Astrocyte (in vitro differentiated cells and primary cell): ENCODE results near the gene RBFA. TPM values are rescaled to one million over a fixed set of nuclear protein-coding genes. Genes with fewer than 3 reads are reported as not detected.

Source experiments
- DNase-seq: peaks from one replicate; pipeline ENCODE4 v3.0.0-alpha.2; 2010; ENCODE audit warnings: low read depth
- FAIRE-seq: peaks from 2 replicates; lab custom pipeline; 2011; peaks lifted over from hg19 to GRCh38; lab: Jason Lieb, UNC
- H2AFZ ChIP-seq: 2 replicates; pipeline ENCODE4 v1.6.0; 2012; ENCODE audit warnings: low read depth, low read length, inconsistent platforms
- H3K27ac ChIP-seq: 2 replicates; pipeline ENCODE4 v1.5.1; 2011; ENCODE audit warnings: low read depth, low read length, inconsistent platforms
- H3K27me3 ChIP-seq: 2 replicates; pipeline ENCODE4 v1.6.0; 2011; ENCODE audit warnings: low read length, inconsistent platforms; ENCODE audit not compliant: insufficient read depth
- H3K36me3 ChIP-seq: 2 replicates; pipeline ENCODE4 v1.5.1; 2011; ENCODE audit warnings: low read length, inconsistent platforms; ENCODE audit not compliant: insufficient read depth
- H3K4me1 ChIP-seq: 2 replicates; pipeline ENCODE4 v1.5.1; 2011; ENCODE audit warnings: low read length, inconsistent platforms; ENCODE audit not compliant: insufficient read depth
- H3K4me2 ChIP-seq: 2 replicates; pipeline ENCODE4 v1.6.0; 2012; ENCODE audit warnings: low read length, inconsistent platforms
- H3K4me3 ChIP-seq: 2 replicates; pipeline ENCODE4 v1.5.1; 2011; ENCODE audit warnings: low read depth, mild to moderate bottlenecking, low read length, inconsistent platforms; ENCODE audit not compliant: insufficient read depth
- H3K79me2 ChIP-seq: 2 replicates; pipeline ENCODE4 v1.6.0; 2012; ENCODE audit warnings: mild to moderate bottlenecking, low read length, inconsistent platforms; ENCODE audit not compliant: insufficient read depth
- H3K9ac ChIP-seq: 2 replicates; pipeline ENCODE4 v1.6.0; 2012; ENCODE audit warnings: mild to moderate bottlenecking, low read length, inconsistent platforms
- H3K9me3 ChIP-seq: 2 replicates; pipeline ENCODE4 v1.5.1; 2012; ENCODE audit warnings: low read depth, mild to moderate bottlenecking, low read length, inconsistent platforms; ENCODE audit not compliant: insufficient read depth
- H4K20me1 ChIP-seq: 2 replicates; pipeline ENCODE4 v1.6.0; 2012; ENCODE audit warnings: low read length, inconsistent platforms; ENCODE audit not compliant: insufficient read depth
- H3K27ac Mint-ChIP-seq: one replicate; pipeline ENCODE4 v1.8.0; 2021; ENCODE audit warnings: mild to moderate bottlenecking, mixed read lengths; ENCODE audit not compliant: unreplicated experiment
- H3K27me3 Mint-ChIP-seq: one replicate; pipeline ENCODE4 v1.8.0; 2021; ENCODE audit warnings: low read depth, mixed read lengths; ENCODE audit not compliant: unreplicated experiment
- H3K36me3 Mint-ChIP-seq: one replicate; pipeline ENCODE4 v1.8.0; 2021; ENCODE audit warnings: low read depth, mixed read lengths; ENCODE audit not compliant: unreplicated experiment
- H3K4me1 Mint-ChIP-seq: one replicate; pipeline ENCODE4 v1.8.0; 2021; ENCODE audit warnings: low read depth, mixed read lengths; ENCODE audit not compliant: unreplicated experiment
- H3K4me3 Mint-ChIP-seq: one replicate; pipeline ENCODE4 v1.8.0; 2021; ENCODE audit warnings: mild to moderate bottlenecking, moderate library complexity, mixed read lengths; ENCODE audit not compliant: unreplicated experiment
- H3K9me3 Mint-ChIP-seq: one replicate; pipeline ENCODE4 v1.8.0; 2021; ENCODE audit warnings: mild to moderate bottlenecking, mixed read lengths; ENCODE audit not compliant: unreplicated experiment
- EZH2 ChIP-seq: IDR thresholded peaks from 2 replicates; pipeline ENCODE4 v1.6.1; 2012; ENCODE audit warnings: mild to moderate bottlenecking, low read length, inconsistent platforms; ENCODE audit not compliant: insufficient read depth
- total RNA-seq: library from RNA; stranded (reverse); gene quantifications from 2 replicates; pipeline ENCODE4 v1.2.1, GENCODE V29; 2021
- TF ChIP-seq, protein P1 (sequence below): IDR thresholded peaks from 2 replicates; pipeline ENCODE4 v1.5.1; 2011; ENCODE audit warnings: low read depth, mild to moderate bottlenecking, inconsistent platforms, low read length, moderate library complexity; ENCODE audit not compliant: insufficient read depth

Gene RBFA
- total RNA-seq, 1 donor from 2014 or later = 24.1 TPM

- no peak overlapping the region for H3K27ac ChIP-seq
- DNase-seq = no peak
- no peaks in the 10 kb centered on the region for H3K9me3 ChIP-seq
- Mint-ChIP-seq H3K9me3 (no peaks in the 10 kb centered on the region), H3K4me1 (peaks cover 11% of the 10 kb centered on the region), H3K4me3 (peak overlapping the region; percentile 94), H3K27me3 (no peaks in the 10 kb centered on the region), H3K27ac (no peak overlapping the region), H3K36me3 (peaks cover 4% of the 10 kb centered on the region)
- peak overlapping the region; percentile 80 for H3K9ac ChIP-seq
- peaks cover 17% of the 10 kb centered on the region for H3K4me1 ChIP-seq
- no peaks in the 10 kb centered on the region for H3K27me3 ChIP-seq
- peaks cover 19% of the 10 kb centered on the region for H4K20me1 ChIP-seq
- peak overlapping the region; percentile 87 for H3K4me2 ChIP-seq
- no peak for FAIRE-seq
- H3K36me3 ChIP-seq = peaks cover 5% of the 10 kb centered on the region
- H3K79me2 ChIP-seq = peaks cover 30% of the 10 kb centered on the region
- H3K4me3 ChIP-seq = no peak overlapping the region
- TF ChIP-seq, protein P1, sequence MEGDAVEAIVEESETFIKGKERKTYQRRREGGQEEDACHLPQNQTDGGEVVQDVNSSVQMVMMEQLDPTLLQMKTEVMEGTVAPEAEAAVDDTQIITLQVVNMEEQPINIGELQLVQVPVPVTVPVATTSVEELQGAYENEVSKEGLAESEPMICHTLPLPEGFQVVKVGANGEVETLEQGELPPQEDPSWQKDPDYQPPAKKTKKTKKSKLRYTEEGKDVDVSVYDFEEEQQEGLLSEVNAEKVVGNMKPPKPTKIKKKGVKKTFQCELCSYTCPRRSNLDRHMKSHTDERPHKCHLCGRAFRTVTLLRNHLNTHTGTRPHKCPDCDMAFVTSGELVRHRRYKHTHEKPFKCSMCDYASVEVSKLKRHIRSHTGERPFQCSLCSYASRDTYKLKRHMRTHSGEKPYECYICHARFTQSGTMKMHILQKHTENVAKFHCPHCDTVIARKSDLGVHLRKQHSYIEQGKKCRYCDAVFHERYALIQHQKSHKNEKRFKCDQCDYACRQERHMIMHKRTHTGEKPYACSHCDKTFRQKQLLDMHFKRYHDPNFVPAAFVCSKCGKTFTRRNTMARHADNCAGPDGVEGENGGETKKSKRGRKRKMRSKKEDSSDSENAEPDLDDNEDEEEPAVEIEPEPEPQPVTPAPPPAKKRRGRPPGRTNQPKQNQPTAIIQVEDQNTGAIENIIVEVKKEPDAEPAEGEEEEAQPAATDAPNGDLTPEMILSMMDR = no peak
- no peak for TF ChIP-seq EZH2
- no peak overlapping the region for H2AFZ ChIP-seq
Measured at GRCh38 chr18:80035997-80036396, 1.8 kb downstream of the RBFA start.

GRCh38 chr18:80037300-80037699, 3.1 kb downstream of the RBFA start:
- FAIRE-seq = no peak

More at GRCh38 chr18:80037300-80037699, 3.1 kb downstream of the RBFA start:
- no peaks in the 10 kb centered on the region for H3K9me3 ChIP-seq
- DNase-seq = no peak
- H3K4me3 Mint-ChIP-seq = no peak overlapping the region
- H3K9me3 Mint-ChIP-seq = no peaks in the 10 kb centered on the region
- no peak overlapping the region for H3K9ac ChIP-seq
- peaks cover 4% of the 10 kb centered on the region for H3K36me3 Mint-ChIP-seq
- H3K4me1 ChIP-seq = peaks cover 17% of the 10 kb centered on the region
- H3K4me3 ChIP-seq = no peak overlapping the region
- peaks cover 5% of the 10 kb centered on the region for H3K36me3 ChIP-seq
- H3K27ac ChIP-seq = no peak overlapping the region
- peaks cover 11% of the 10 kb centered on the region for H3K4me1 Mint-ChIP-seq
- H2AFZ ChIP-seq = no peak overlapping the region
- no peak overlapping the region for H3K27ac Mint-ChIP-seq
- no peaks in the 10 kb centered on the region for H3K27me3 ChIP-seq
- TF ChIP-seq EZH2 = no peak
- TF ChIP-seq, protein P1 = no peak
- peaks cover 30% of the 10 kb centered on the region for H3K79me2 ChIP-seq
- H3K27me3 Mint-ChIP-seq = no peaks in the 10 kb centered on the region
- H4K20me1 ChIP-seq = peaks cover 19% of the 10 kb centered on the region
- H3K4me2 ChIP-seq = no peak overlapping the region
